ENCODE results near the gene LAMA3. TPM values are rescaled to one million over a fixed set of nuclear protein-coding genes. Genes with fewer than 3 reads are reported as not detected.

The LAMA3 gene, protein sequence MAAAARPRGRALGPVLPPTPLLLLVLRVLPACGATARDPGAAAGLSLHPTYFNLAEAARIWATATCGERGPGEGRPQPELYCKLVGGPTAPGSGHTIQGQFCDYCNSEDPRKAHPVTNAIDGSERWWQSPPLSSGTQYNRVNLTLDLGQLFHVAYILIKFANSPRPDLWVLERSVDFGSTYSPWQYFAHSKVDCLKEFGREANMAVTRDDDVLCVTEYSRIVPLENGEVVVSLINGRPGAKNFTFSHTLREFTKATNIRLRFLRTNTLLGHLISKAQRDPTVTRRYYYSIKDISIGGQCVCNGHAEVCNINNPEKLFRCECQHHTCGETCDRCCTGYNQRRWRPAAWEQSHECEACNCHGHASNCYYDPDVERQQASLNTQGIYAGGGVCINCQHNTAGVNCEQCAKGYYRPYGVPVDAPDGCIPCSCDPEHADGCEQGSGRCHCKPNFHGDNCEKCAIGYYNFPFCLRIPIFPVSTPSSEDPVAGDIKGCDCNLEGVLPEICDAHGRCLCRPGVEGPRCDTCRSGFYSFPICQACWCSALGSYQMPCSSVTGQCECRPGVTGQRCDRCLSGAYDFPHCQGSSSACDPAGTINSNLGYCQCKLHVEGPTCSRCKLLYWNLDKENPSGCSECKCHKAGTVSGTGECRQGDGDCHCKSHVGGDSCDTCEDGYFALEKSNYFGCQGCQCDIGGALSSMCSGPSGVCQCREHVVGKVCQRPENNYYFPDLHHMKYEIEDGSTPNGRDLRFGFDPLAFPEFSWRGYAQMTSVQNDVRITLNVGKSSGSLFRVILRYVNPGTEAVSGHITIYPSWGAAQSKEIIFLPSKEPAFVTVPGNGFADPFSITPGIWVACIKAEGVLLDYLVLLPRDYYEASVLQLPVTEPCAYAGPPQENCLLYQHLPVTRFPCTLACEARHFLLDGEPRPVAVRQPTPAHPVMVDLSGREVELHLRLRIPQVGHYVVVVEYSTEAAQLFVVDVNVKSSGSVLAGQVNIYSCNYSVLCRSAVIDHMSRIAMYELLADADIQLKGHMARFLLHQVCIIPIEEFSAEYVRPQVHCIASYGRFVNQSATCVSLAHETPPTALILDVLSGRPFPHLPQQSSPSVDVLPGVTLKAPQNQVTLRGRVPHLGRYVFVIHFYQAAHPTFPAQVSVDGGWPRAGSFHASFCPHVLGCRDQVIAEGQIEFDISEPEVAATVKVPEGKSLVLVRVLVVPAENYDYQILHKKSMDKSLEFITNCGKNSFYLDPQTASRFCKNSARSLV (N-terminal part only)
- total RNA-seq, result 1.9 and 3.3 TPM in 2 replicates

GRCh38 chr18:23689031-23689615, at the start of gene LAMA3:
LAMA3 (plus strand) TSS chr18:23689453; CDS start chr18:23689684, 231 bp downstream.

DNA sequence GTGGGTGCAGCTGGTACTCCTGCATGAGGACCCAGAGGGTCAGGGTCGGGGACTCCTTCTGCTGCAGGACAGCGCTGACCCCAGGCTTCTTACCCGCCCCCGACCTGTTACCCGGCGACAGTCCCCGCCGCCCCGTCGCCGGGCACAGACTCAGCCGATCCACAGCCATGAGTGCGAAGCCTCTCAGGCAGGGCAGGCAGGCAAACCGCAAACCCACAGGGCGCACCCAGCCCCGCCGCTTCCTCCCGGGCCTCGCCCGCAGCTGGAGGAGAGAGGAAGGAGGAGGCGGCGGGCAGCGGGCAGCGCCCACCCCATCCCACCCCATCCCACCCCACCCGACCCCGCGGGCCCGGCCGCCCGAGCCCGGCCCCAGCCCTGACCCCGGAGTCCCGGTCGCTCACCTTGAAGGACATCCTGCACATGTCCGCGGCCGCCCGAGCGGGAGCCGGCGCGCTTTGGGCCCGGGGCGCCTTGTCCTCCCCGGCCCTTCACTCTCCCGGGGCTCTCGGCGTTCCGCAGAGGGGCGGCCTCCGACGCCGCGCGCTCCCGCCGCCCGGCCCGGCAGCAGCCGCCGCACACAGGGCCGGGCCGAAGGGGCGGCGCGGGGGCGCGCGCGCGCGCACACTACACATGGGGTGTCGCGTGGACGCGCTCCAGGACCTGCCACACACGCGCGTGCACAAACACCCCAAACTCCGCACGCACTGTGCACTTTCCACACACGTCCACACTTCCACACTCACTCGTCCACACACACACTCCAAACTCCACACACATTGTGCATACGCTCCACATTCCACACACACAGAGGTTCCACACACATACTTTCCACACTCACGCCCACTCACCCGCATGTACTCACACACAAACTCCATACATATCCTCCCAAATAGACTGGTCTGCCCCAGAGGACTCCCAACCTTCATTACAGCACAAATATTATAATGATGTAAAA, 26.7 kb upstream of the LAMA3 start, which contains the start of gene ANKRD29:
Gene ANKRD29, minus strand, starts transcription at position 603 of the 955 bp plus-strand sequence. Its CDS starts 181 bp downstream, at position 422.

Other genes starting within 250 kb of the LAMA3 start
- gene RIOK3, start 236.2 kb upstream of the LAMA3 start, total RNA-seq, result 54.6 and 59.9 TPM in 2 replicates
- 23.7 and 29.6 TPM in 2 replicates for gene RMC1, start 185.9 kb upstream of the LAMA3 start, total RNA-seq
- 25.0 and 41.5 TPM in 2 replicates for gene NPC1, start 102.9 kb upstream of the LAMA3 start, total RNA-seq
- gene ANKRD29, start 26.5 kb upstream of the LAMA3 start, total RNA-seq, result 0.65 TPM in 1 of 2 replicates, not detected in the other

Data from epithelial cell of umbilical artery (primary cell).